Mucosa of stomach (tissue), 1 donor: ENCODE measurements around the gene RUFY3.
"Not testable (repeated sequence)": the region's sequence is repeated elsewhere in the genome, so short reads cannot be mapped to it uniquely, and the experiment has no call there.

Experiments
- H3K27me3 ChIP-seq: one replicate; pipeline ENCODE4 v1.7.0; 2013; ENCODE audit warnings: mild to moderate bottlenecking, low read length; ENCODE audit not compliant: control insufficient read depth, insufficient read depth
- H3K36me3 ChIP-seq: one replicate; pipeline ENCODE4 v1.7.0; 2013; ENCODE audit warnings: low read length; ENCODE audit not compliant: control insufficient read depth, insufficient read depth
- H3K4me1 ChIP-seq: one replicate; pipeline ENCODE4 v1.7.0; 2013; ENCODE audit warnings: mild to moderate bottlenecking, low read length; ENCODE audit not compliant: control insufficient read depth, insufficient read depth
- H3K4me3 ChIP-seq: one replicate; pipeline ENCODE4 v1.7.0; 2013; ENCODE audit warnings: low read length
- H3K9ac ChIP-seq: one replicate; pipeline ENCODE4 v1.7.0; 2013; ENCODE audit warnings: mild to moderate bottlenecking, low read length, moderate library complexity
- H3K9me3 ChIP-seq: one replicate; pipeline ENCODE4 v1.7.0; 2013; ENCODE audit warnings: mild to moderate bottlenecking, low read length, moderate library complexity; ENCODE audit not compliant: control insufficient read depth
- donor health status: Pancreatic carcinoma.

Gene RUFY3

DNA sequence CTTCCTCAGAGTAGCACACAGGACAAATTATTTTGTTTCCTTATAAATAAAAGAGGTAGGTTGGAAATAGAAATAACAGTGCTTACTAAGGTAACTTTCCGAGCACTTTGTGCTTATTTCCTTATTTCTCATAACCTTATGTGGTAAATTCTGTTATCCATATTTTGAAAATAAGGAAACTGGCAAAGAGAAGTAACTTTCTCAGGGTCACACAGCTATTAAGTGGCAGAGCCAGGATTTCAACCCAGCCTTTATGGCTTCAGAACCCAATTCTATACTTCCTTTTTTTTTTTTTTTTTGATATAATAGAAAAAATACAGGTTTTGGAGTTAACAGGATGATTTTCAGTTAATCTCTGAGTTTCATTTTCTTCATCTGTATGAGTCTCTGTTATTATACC is 30.1 kb upstream of the RUFY3 start:
- Histone ChIP-seq H3K27me3 (no peaks in the 10 kb centered on the region), H3K9ac (no peak overlapping the region), H3K4me1 (peaks cover 8% of the 10 kb centered on the region), H3K36me3 (no peaks in the 10 kb centered on the region), H3K9me3 (no peaks in the 10 kb centered on the region), H3K4me3 (no peak overlapping the region)

GRCh38 chr4:70694633-70695032 is 27.1 kb upstream of the RUFY3 start:
- H3K9ac ChIP-seq, H3K4me1 ChIP-seq, H3K4me3 ChIP-seq, H3K36me3 ChIP-seq, H3K9me3 ChIP-seq, H3K27me3 ChIP-seq: not testable (repeated sequence)

- H3K9ac ChIP-seq, H3K36me3 ChIP-seq, H3K4me3 ChIP-seq, H3K4me1 ChIP-seq, H3K27me3 ChIP-seq, H3K9me3 ChIP-seq: not testable (repeated sequence)
Observed at GRCh38 chr4:70698435-70698834, 23.3 kb upstream of the RUFY3 start.

GRCh38 chr4:70700712-70701111 is 21.1 kb upstream of the RUFY3 start:
- Histone ChIP-seq H3K4me1 (no peaks in the 10 kb centered on the region), H3K4me3 (no peak overlapping the region), H3K9me3 (no peaks in the 10 kb centered on the region), H3K36me3 (no peaks in the 10 kb centered on the region), H3K27me3 (no peaks in the 10 kb centered on the region), H3K9ac (no peak overlapping the region)

GRCh38 chr4:70701271-70701670 is 20.5 kb upstream of the RUFY3 start:
- Histone ChIP-seq H3K4me1 (peaks cover 2% of the 10 kb centered on the region), H3K27me3 (no peaks in the 10 kb centered on the region)

GRCh38 chr4:70702592-70702991 is 19.2 kb upstream of the RUFY3 start:
- H3K27me3 ChIP-seq, H3K4me3 ChIP-seq, H3K36me3 ChIP-seq, H3K4me1 ChIP-seq, H3K9me3 ChIP-seq, H3K9ac ChIP-seq: not testable (repeated sequence)

More at GRCh38 chr4:70701271-70701670, 20.5 kb upstream of the RUFY3 start:
- H3K36me3 ChIP-seq, result no peaks in the 10 kb centered on the region
- H3K9me3 ChIP-seq, result no peaks in the 10 kb centered on the region
- H3K9ac ChIP-seq, result no peak overlapping the region
- H3K4me3 ChIP-seq, result no peak overlapping the region

GRCh38 chr4:70703619-70704214 is 18.0 kb upstream of the RUFY3 start:
- Histone ChIP-seq H3K27me3 (no peaks in the 10 kb centered on the region), H3K36me3 (no peaks in the 10 kb centered on the region), H3K9ac (peak overlapping the region; percentile 83), H3K9me3 (no peaks in the 10 kb centered on the region), H3K4me1 (peaks cover 9% of the 10 kb centered on the region), H3K4me3 (peak overlapping the region; percentile 57)

DNA sequence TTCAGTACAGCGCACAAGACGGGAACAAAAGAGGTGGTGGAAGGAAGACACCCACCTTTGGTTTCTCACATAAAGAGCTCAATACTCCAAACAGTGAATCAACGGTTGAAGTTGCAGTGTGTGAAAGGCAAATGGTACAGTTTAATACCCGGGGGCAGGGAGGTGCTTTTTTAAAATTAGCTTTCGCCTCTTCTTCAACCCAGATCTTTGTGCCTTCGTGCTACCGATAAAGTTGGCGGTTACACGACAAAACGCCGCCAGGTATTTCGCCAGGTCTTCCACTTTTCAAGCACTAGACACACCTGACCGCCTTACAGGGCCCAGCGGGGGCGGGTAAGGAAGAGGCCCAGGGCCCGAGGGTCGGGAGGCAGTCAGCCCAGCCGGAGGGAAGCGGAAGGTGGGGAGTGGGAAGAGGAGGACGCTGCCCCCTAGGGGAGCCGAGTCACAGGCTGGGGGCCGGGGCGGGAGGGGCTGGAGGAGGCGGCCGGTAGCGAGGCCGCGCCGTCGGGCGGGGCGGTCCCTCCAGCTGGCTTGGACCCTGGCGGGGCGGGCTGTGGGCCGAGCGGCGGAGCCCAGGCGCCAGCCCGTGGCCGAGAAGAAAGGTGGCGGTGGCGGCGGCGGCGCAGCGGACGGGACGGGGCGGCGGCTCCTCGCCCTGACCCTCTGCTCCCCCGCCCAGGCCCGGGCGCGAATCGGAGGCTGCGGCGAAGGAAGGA is 17.4 kb upstream of the RUFY3 start:
- Histone ChIP-seq H3K4me1 (peaks cover 11% of the 10 kb centered on the region), H3K9me3 (no peaks in the 10 kb centered on the region), H3K4me3 (peak overlapping the region; percentile 57), H3K36me3 (no peaks in the 10 kb centered on the region), H3K27me3 (no peaks in the 10 kb centered on the region), H3K9ac (peak overlapping the region; percentile 83)

DNA sequence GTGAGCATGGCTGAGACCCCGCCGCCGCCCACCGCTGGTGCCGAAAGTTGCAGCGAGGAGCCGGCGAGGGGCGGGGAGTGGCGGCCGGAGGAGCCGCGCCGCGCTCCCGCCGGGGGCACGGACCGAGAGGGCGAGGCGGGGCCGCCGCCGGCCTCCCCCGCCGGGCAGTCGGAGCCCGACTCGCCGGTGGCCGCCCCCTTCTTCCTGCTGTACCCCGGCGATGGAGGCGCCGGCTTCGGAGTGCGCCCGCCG is 16.9 kb upstream of the RUFY3 start:
- Histone ChIP-seq H3K4me1 (peaks cover 16% of the 10 kb centered on the region), H3K4me3 (no peak overlapping the region), H3K9ac (peak overlapping the region; percentile 83), H3K36me3 (no peaks in the 10 kb centered on the region), H3K9me3 (no peaks in the 10 kb centered on the region), H3K27me3 (no peaks in the 10 kb centered on the region)

DNA sequence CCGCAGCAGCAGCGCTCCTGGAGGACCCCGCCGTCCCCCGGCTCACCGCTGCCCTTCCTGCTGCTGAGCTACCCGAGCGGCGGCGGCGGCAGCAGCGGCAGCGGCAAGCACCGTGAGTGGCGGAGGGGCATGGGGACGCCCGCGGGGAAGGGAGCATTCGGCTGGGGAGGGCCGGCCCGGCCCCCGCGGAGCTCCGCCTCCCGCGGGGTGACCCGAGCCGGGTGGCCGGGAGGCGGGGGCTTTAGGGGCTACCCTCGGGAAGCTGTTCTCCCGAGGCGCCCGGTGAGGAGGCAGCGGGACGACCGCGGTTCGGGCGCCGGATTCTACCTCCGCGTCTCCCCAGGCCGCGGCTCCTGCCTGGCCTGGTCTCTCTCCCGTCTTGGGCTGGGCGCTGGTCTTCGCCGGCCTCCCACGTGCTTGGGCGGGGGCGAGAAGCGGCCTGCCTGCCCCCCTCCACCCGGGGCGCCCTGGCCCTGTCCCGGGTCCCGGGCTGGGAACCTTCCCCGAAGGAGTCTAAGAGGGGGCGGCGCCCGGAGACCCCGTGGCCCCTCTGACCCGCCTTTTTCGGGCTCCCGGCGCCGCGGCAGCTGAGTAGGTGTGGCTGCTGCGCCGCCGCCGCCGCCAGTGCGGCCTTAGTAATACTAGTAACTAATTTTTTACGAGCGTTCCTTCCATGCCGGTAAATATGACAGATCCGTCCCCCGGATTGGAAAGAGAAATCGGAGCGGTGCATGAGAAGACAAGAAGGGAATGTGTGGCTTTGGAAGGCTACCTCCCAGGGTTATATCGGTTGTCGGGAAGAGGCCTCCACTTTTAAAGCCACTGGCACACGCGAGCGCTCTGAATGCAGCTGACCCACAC is 16.4 kb upstream of the RUFY3 start:
- Histone ChIP-seq H3K9me3 (no peaks in the 10 kb centered on the region), H3K4me1 (peaks cover 17% of the 10 kb centered on the region), H3K36me3 (no peaks in the 10 kb centered on the region)

DNA sequence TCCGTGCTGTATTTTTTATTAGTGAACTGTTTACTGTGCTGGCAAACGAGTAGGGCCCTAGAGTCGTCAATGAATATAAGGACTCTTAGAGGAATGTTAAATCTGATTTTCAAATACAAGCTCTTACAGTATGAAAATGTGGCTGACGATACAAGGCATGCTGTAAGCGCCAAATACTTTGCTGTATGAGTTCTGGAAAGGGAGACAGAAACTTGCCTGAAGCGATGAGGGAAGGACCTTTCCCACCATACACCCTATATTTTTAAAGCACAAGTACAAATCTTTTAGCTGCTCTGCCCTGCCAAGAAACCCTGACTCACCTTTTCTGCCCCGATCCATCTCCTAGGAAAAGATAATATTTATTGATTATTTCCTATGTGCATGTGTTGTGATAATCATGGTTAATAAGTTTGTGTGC is 15.7 kb upstream of the RUFY3 start:
- H3K27me3 ChIP-seq, result no peaks in the 10 kb centered on the region
- peak overlapping the region; percentile 83 for H3K9ac ChIP-seq
- H3K36me3 ChIP-seq, result no peaks in the 10 kb centered on the region
- H3K4me1 ChIP-seq, result peaks cover 17% of the 10 kb centered on the region
- H3K4me3 ChIP-seq, result peak overlapping the region; percentile 74
- H3K9me3 ChIP-seq, result no peaks in the 10 kb centered on the region

More for the DNA sequence above, 16.4 kb upstream of the RUFY3 start:
- peak overlapping the region; percentile 83 for H3K9ac ChIP-seq
- H3K27me3 ChIP-seq, result no peaks in the 10 kb centered on the region
- H3K4me3 ChIP-seq, result peak overlapping the region; percentile 74

- Histone ChIP-seq H3K4me1 (peaks cover 17% of the 10 kb centered on the region), H3K9ac (peak overlapping the region; percentile 83), H3K9me3 (no peaks in the 10 kb centered on the region), H3K27me3 (no peaks in the 10 kb centered on the region), H3K4me3 (peak overlapping the region; percentile 74), H3K36me3 (no peaks in the 10 kb centered on the region)
Observed at GRCh38 chr4:70706516-70706915, 15.2 kb upstream of the RUFY3 start.
